IMR-90 (cell line): ENCODE results near the gene ZNF217. TPM values are rescaled to one million over a fixed set of nuclear protein-coding genes. Genes with fewer than 3 reads are reported as not detected.

ENCODE experiments used
- ATAC-seq: fragments of 200-7000 bp; cut with Tn5 transposase; 2 replicates; pipeline ENCODE4 v1.9.1; 2020; ENCODE audit warnings: low read depth, mild to moderate bottlenecking, moderate library complexity
- BruUV-seq: library from RNA; stranded (reverse); fragments of 400-500 nt; replicated peaks from 2 replicates; lab custom pipeline; 2021; lab: Mats Ljungman, UMichigan
- CTCF ChIA-PET: fragments of 300-600 bp; formaldehyde crosslinking; extraction: SDS; loops from one replicate; lab custom pipeline; 2021; ENCODE audit warnings: antibody characterized with exemption; lab: Yijun Ruan, JAX
- POLR2A ChIA-PET: fragments of 300-600 bp; sonication (Branson Sonifier 250); formaldehyde crosslinking; loops from one replicate; lab custom pipeline; 2022; ENCODE audit warnings: antibody characterized with exemption; ENCODE audit not compliant: unreplicated experiment; lab: Charles Lee
- DNase-seq: peaks from one replicate; pipeline ENCODE4 v3.0.0; 2013
- H2AFZ ChIP-seq: replicated peaks from 2 replicates; pipeline ENCODE3; 2013; ENCODE audit warnings: low read length, mild to moderate bottlenecking; ENCODE audit not compliant: poor library complexity
- H2AK5ac ChIP-seq: 2 replicates; pipeline ENCODE4 v1.6.1; 2013; ENCODE audit warnings: low read depth, low read length, inconsistent platforms
- H2AK9ac ChIP-seq: replicated peaks from 2 replicates; pipeline ENCODE3; 2013; ENCODE audit warnings: mild to moderate bottlenecking, low read depth, low read length, moderate library complexity; ENCODE audit not compliant: poor library complexity
- H2BK120ac ChIP-seq: 2 replicates; pipeline ENCODE4 v1.6.1; 2013; ENCODE audit warnings: low read depth, low read length, inconsistent platforms
- H2BK15ac ChIP-seq: 3 replicates; pipeline ENCODE4 v1.6.1; 2013; ENCODE audit warnings: low read depth, low read length, inconsistent platforms
- H2BK20ac ChIP-seq: 2 replicates; pipeline ENCODE4 v1.6.1; 2013; ENCODE audit warnings: low read depth, mild to moderate bottlenecking, inconsistent platforms, low read length, moderate library complexity
- H2BK5ac ChIP-seq: 2 replicates; pipeline ENCODE4 v1.6.1; 2013; ENCODE audit warnings: mild to moderate bottlenecking, low read depth, low read length, inconsistent platforms; ENCODE audit not compliant: poor library complexity, severe bottlenecking
- H3K14ac ChIP-seq: replicated peaks from 2 replicates; pipeline ENCODE4 v1.6.1; 2013; ENCODE audit warnings: low read depth, low read length, inconsistent platforms
- H3K18ac ChIP-seq: 2 replicates; pipeline ENCODE4 v1.6.1; 2013; ENCODE audit warnings: low read depth, low read length, control low read depth
- H3K23ac ChIP-seq: 2 replicates; pipeline ENCODE4 v1.6.1; 2013; ENCODE audit warnings: low read depth, low read length, inconsistent platforms
- H3K27ac ChIP-seq: 2 replicates; pipeline ENCODE4 v1.5.1; 2013; ENCODE audit warnings: mild to moderate bottlenecking, control low read depth, low read length; ENCODE audit not compliant: insufficient read depth
- H3K27me3 ChIP-seq: 2 replicates; pipeline ENCODE4 v1.6.1; 2013; ENCODE audit warnings: low read length; ENCODE audit not compliant: control insufficient read depth, insufficient read depth
- H3K36me3 ChIP-seq: 2 replicates; pipeline ENCODE4 v1.6.1; 2013; ENCODE audit warnings: low read length, mixed read lengths; ENCODE audit not compliant: control insufficient read depth, insufficient read depth
- H3K4ac ChIP-seq: 2 replicates; pipeline ENCODE4 v1.6.1; 2013; ENCODE audit warnings: low read depth, low read length, inconsistent platforms
- H3K4me1 ChIP-seq: 2 replicates; pipeline ENCODE4 v1.6.1; 2013; ENCODE audit warnings: low read length, mixed read lengths; ENCODE audit not compliant: control insufficient read depth, insufficient read depth
- H3K4me2 ChIP-seq: 2 replicates; pipeline ENCODE4 v1.6.1; 2013; ENCODE audit warnings: low read depth, mild to moderate bottlenecking, control low read depth, low read length, moderate library complexity
- H3K4me3 ChIP-seq: 2 replicates; pipeline ENCODE4 v1.5.1; 2013; ENCODE audit warnings: low read depth, mild to moderate bottlenecking, control low read depth, low read length, moderate library complexity; ENCODE audit not compliant: insufficient read depth
- H3K56ac ChIP-seq: 2 replicates; pipeline ENCODE4 v1.6.1; 2013; ENCODE audit warnings: low read length, inconsistent platforms; ENCODE audit not compliant: insufficient read depth; ENCODE audit errors: extremely low read depth
- H3K79me1 ChIP-seq, 2 experiments: 2 replicates each; pipeline ENCODE4 v1.6.1; 2013; ENCODE audit warnings: low read length in 2 of 2, inconsistent platforms in 1 of 2, low read depth in 1 of 2
- H3K9ac ChIP-seq: 2 replicates; pipeline ENCODE4 v1.6.1; 2013; ENCODE audit warnings: low read depth, low read length, control low read depth
- H3K9me1 ChIP-seq: 2 replicates; pipeline ENCODE4 v1.6.1; 2013; ENCODE audit warnings: low read length, inconsistent platforms; ENCODE audit not compliant: insufficient read depth
- H3K9me3 ChIP-seq: 2 replicates; pipeline ENCODE4 v1.6.1; 2013; ENCODE audit warnings: low read length; ENCODE audit not compliant: control insufficient read depth, insufficient read depth
- H4K20me1 ChIP-seq: 2 replicates; pipeline ENCODE4 v1.6.1; 2013; ENCODE audit warnings: low read length, inconsistent platforms; ENCODE audit not compliant: insufficient read depth
- H4K5ac ChIP-seq: 2 replicates; pipeline ENCODE4 v1.6.1; 2013; ENCODE audit warnings: mild to moderate bottlenecking, low read depth, low read length, control low read depth
- H4K8ac ChIP-seq, 2 experiments: 2 replicates each; pipeline ENCODE4 v1.6.1; 2013; ENCODE audit warnings: low read depth in 2 of 2, low read length in 2 of 2, control low read depth in 1 of 2, inconsistent platforms in 1 of 2
- H4K91ac ChIP-seq: 2 replicates; pipeline ENCODE4 v1.6.1; 2013; ENCODE audit warnings: low read depth, low read length, inconsistent platforms; ENCODE audit not compliant: insufficient read depth
- BHLHE40 ChIP-seq: fragments of 150-350 bp; IDR thresholded peaks from 2 replicates; pipeline ENCODE4 v1.6.1; 2016; ENCODE audit warnings: mild to moderate bottlenecking, low read depth, low read length
- CEBPB ChIP-seq: IDR thresholded peaks from 2 replicates; pipeline ENCODE4 v1.6.1; 2012; ENCODE audit warnings: low read depth, low read length, improper control_type of control experiment
- CHD1 ChIP-seq: IDR thresholded peaks from 2 replicates; pipeline ENCODE4 v1.6.1; 2012; ENCODE audit warnings: low read depth, low read length, improper control_type of control experiment
- CTCF ChIP-seq: conservative IDR thresholded peaks from 2 replicates; pipeline ENCODE4 v1.5.1; 2012; ENCODE audit warnings: mild to moderate bottlenecking, low read depth, low read length, improper control_type of control experiment
- ELK1 ChIP-seq: fragments of 150-350 bp; IDR thresholded peaks from 2 replicates; pipeline ENCODE4 v1.6.1; 2016; ENCODE audit warnings: low read depth, mild to moderate bottlenecking, low read length, moderate library complexity, borderline replicate concordance
- FOS ChIP-seq: fragments of 150-350 bp; IDR thresholded peaks from 2 replicates; pipeline ENCODE4 v1.6.1; 2016; ENCODE audit warnings: low read depth, low read length
- MAFK ChIP-seq: IDR thresholded peaks from 2 replicates; pipeline ENCODE4 v1.6.1; 2012; ENCODE audit warnings: low read depth, low read length, improper control_type of control experiment
- MAZ ChIP-seq: IDR thresholded peaks from 2 replicates; pipeline ENCODE4 v1.6.1; 2012; ENCODE audit warnings: low read depth, mild to moderate bottlenecking, low read length, improper control_type of control experiment, moderate library complexity, borderline replicate concordance
- MXI1 ChIP-seq: IDR thresholded peaks from 2 replicates; pipeline ENCODE4 v1.6.1; 2012; ENCODE audit warnings: low read depth, mild to moderate bottlenecking, low read length, moderate library complexity, borderline replicate concordance
- NFE2L2 ChIP-seq: fragments of 150-350 bp; IDR thresholded peaks from 2 replicates; pipeline ENCODE4 v1.6.1; 2016; ENCODE audit warnings: low read depth, mild to moderate bottlenecking, low read length
- POLR2A ChIP-seq: IDR thresholded peaks from 2 replicates; pipeline ENCODE4 v1.6.1; 2012; ENCODE audit warnings: mild to moderate bottlenecking, low read depth, low read length
- RAD21 ChIP-seq: IDR thresholded peaks from 2 replicates; pipeline ENCODE4 v1.6.1; 2012; ENCODE audit warnings: low read length, improper control_type of control experiment
- RCOR1 ChIP-seq: IDR thresholded peaks from 2 replicates; pipeline ENCODE4 v1.6.1; 2012; ENCODE audit warnings: mild to moderate bottlenecking, low read length, improper control_type of control experiment; ENCODE audit not compliant: insufficient replicate concordance
- RFX5 ChIP-seq: IDR thresholded peaks from 2 replicates; pipeline ENCODE4 v1.8.0; 2012; ENCODE audit warnings: low read depth, mild to moderate bottlenecking, low read length, moderate library complexity
- USF2 ChIP-seq: fragments of 150-350 bp; IDR thresholded peaks from 2 replicates; pipeline ENCODE4 v1.6.1; 2017; ENCODE audit warnings: mild to moderate bottlenecking, antibody characterized with exemption, low read length, low read depth
- WGBS, 2 experiments: methylation state at CpG; one replicate each; pipeline versions ENCODE4 v1.1.5 to v1.1.7; 2013; ENCODE audit warnings: missing lambda C conversion rate in 2 of 2; ENCODE audit not compliant: insufficient read length in 1 of 2; ENCODE audit errors: extremely low coverage in 2 of 2; 5-methylcytosine and 5-hydroxymethylcytosine counted together
- dilution Hi-C: fragments of 300-500 bp; cut with HindIII; formaldehyde crosslinking; loops from one replicate; pipeline ENCODE4 v1.14.3; 2018; ENCODE audit warnings: low sequenced_read_pairs; ENCODE audit not compliant: unreplicated experiment
- in situ Hi-C: fragments of 300-500 bp; cut with MboI; formaldehyde crosslinking; loops from 3 replicates; pipeline ENCODE4 v1.14.3; 2019; ENCODE audit warnings: low sequenced_read_pairs, inconsistent platforms, mixed read lengths
- intact Hi-C: fragments of 100-400 bp; cut with micrococcal nuclease; formaldehyde crosslinking; loops from 2 replicates; pipeline ENCODE4 v1.10.0; 2022
- polyA plus RNA-seq, 3 experiments: library from polyadenylated mRNA; depleted of rRNA; stranded (reverse); fragments of >200 nt; gene quantifications; 2 replicates each; pipeline ENCODE4 v1.2.3, GENCODE V29; 2012; ENCODE audit warnings: low replicate concordance in 1 of 3
- total RNA-seq: library from RNA; depleted of rRNA; stranded (reverse); fragments of >200 nt; gene quantifications from 2 replicates; pipeline ENCODE4 v1.2.3, GENCODE V29; 2012

The ZNF217 gene
- total and polyA plus RNA-seq, 2 of the 4 experiments (the other 2 are of a cell fraction), result 9.1 to 27.8 TPM

GRCh38 chr20:53611449-53611894, 17.8 kb upstream of the ZNF217 start:
- WGBS, 2 experiments, result 11% methylated on average over 2 of the region's 8 CpGs; no CpG with 5 or more reads in 1 of the 2 experiments
- H2AFZ ChIP-seq, result no peak overlapping the region
- peak overlapping the region; percentile 82 for H2BK20ac ChIP-seq
- H4K91ac ChIP-seq, result peak overlapping the region; percentile 20; the same call in 1 of the 2 replicates
- H3K36me3 ChIP-seq, result no peaks in the 10 kb centered on the region
- peak overlapping the region; percentile 4; the same call in 1 of the 2 replicates for H3K4me3 ChIP-seq
- no TSS peak for BruUV-seq
- peak overlapping the region; percentile 56; the same call in 1 of the 2 replicates for H2AK5ac ChIP-seq
- H3K56ac ChIP-seq, result peak overlapping the region; percentile 60
- H3K79me1 ChIP-seq, result peaks cover 0 to 20% of the 10 kb centered on the region in 2 experiments; a peak in 2 of 4 replicates
- H3K27me3 ChIP-seq, result no peaks in the 10 kb centered on the region
- no peaks in the 10 kb centered on the region for H4K20me1 ChIP-seq
- H3K18ac ChIP-seq, result peak overlapping the region; percentile 93; the same call in 1 of the 2 replicates
- dilution Hi-C loops (no loop called here), in situ Hi-C loops (no loop called here), intact Hi-C loops (loop anchor here (2.0 to 5.0 kb wide), 2 partner anchors 17 to 126 kb away; no protein-coding TSS in a partner anchor)
- DNase-seq, result peak; percentile 99
- H3K27ac ChIP-seq, result peak overlapping the region; percentile 81
- no peak overlapping the region; the same call in 1 of the 2 replicates for H3K9ac ChIP-seq
- peaks cover 18% of the 10 kb centered on the region for H3K4me1 ChIP-seq
- H3K14ac ChIP-seq, result peak overlapping the region; percentile 75
- peak overlapping the region; percentile 74; the same call in 1 of the 2 replicates for H4K5ac ChIP-seq
- peak; percentile 90 for ATAC-seq
- peaks cover 3% of the 10 kb centered on the region; the same call in 1 of the 2 replicates for H3K9me1 ChIP-seq
- CTCF ChIA-PET, result interaction anchor here (0.7 kb wide), 1 partner anchor 304 kb away, joined by 3 read pairs; no protein-coding TSS in a partner anchor
- peak overlapping the region; percentile 85; the same call in 2 of the 3 replicates for H2BK15ac ChIP-seq
- peak overlapping the region; percentile 41 to 46; a peak in 2 of 4 replicates for H4K8ac ChIP-seq
- peak overlapping the region; percentile 58; the same call in 1 of the 2 replicates for H3K23ac ChIP-seq
- peak overlapping the region; percentile 93 for H3K4me2 ChIP-seq
- peak overlapping the region; percentile 99 for H2BK120ac ChIP-seq
- POLR2A ChIA-PET, result no interaction called here
- H2AK9ac ChIP-seq, result no peak overlapping the region
- no peaks in the 10 kb centered on the region for H3K9me3 ChIP-seq
- peak overlapping the region; percentile 97 for H3K4ac ChIP-seq
- H2BK5ac ChIP-seq, result peak overlapping the region; percentile 97
- TF ChIP-seq USF2, result no peak
- TF ChIP-seq BHLHE40, result peak; percentile 75
- peak; percentile 75; the same call in 1 of the 2 replicates for TF ChIP-seq FOS
- TF ChIP-seq CTCF, result no peak
- TF ChIP-seq MXI1, result no peak
- peak; percentile 85 for TF ChIP-seq CEBPB
- TF ChIP-seq NFE2L2, result no peak
- TF ChIP-seq POLR2A, result peak; percentile 80
- peak; percentile 30; the same call in 1 of the 2 replicates for TF ChIP-seq MAZ
- TF ChIP-seq CHD1, result no peak
- TF ChIP-seq RCOR1, result peak; percentile 82
- no peak for TF ChIP-seq ELK1
- TF ChIP-seq RFX5, result no peak
- TF ChIP-seq RAD21, result peak; percentile 29; the same call in 1 of the 2 replicates
- no peak for TF ChIP-seq MAFK
